ENCODE measurements around the gene PLEKHB2.
"Not testable (repeated sequence)": the region's sequence is repeated elsewhere in the genome, so short reads cannot be mapped to it uniquely, and the experiment has no call there.

The PLEKHB2 gene

GRCh38 chr2:131154071-131154531 lies 49.0 kb downstream of the PLEKHB2 start:
- no peak overlapping the region for H3K9ac ChIP-seq (ENCODE audit: low read length)
- no peak overlapping the region for H3K4me3 ChIP-seq (ENCODE audit: low read length)
- H3K27me3 ChIP-seq (ENCODE audit: control insufficient read depth, insufficient read depth, low read length), result no peaks in the 10 kb centered on the region
- no peaks in the 10 kb centered on the region for H3K36me3 ChIP-seq (ENCODE audit: control insufficient read depth, insufficient read depth, low read length)
- no peak overlapping the region for H3K27ac ChIP-seq (ENCODE audit: low read depth, low read length)
- no peaks in the 10 kb centered on the region for H3K4me1 ChIP-seq (ENCODE audit: control insufficient read depth, insufficient read depth, low read length)

GRCh38 chr2:131154647-131155046 lies 49.5 kb downstream of the PLEKHB2 start:
- no peak overlapping the region for H3K9ac ChIP-seq (ENCODE audit: low read length)
- H3K27me3 ChIP-seq (ENCODE audit: control insufficient read depth, insufficient read depth, low read length), result no peaks in the 10 kb centered on the region
- H3K4me3 ChIP-seq (ENCODE audit: low read length), result no peak overlapping the region
- H3K4me1 ChIP-seq (ENCODE audit: control insufficient read depth, insufficient read depth, low read length), result no peaks in the 10 kb centered on the region
- no peak overlapping the region for H3K27ac ChIP-seq (ENCODE audit: low read depth, low read length)
- H3K36me3 ChIP-seq (ENCODE audit: control insufficient read depth, insufficient read depth, low read length), result no peaks in the 10 kb centered on the region

- no peaks in the 10 kb centered on the region for H3K4me1 ChIP-seq (ENCODE audit: control insufficient read depth, insufficient read depth, low read length)
- H3K9ac ChIP-seq (ENCODE audit: low read length), result no peak overlapping the region
- H3K36me3 ChIP-seq (ENCODE audit: control insufficient read depth, insufficient read depth, low read length), result no peaks in the 10 kb centered on the region
- H3K27me3 ChIP-seq (ENCODE audit: control insufficient read depth, insufficient read depth, low read length), result no peaks in the 10 kb centered on the region
- H3K4me3 ChIP-seq (ENCODE audit: low read length), result no peak overlapping the region
- no peak overlapping the region for H3K27ac ChIP-seq (ENCODE audit: low read depth, low read length)
Measured at GRCh38 chr2:131155208-131155855, 50.2 kb downstream of the PLEKHB2 start.

GRCh38 chr2:131156452-131157149 lies 51.5 kb downstream of the PLEKHB2 start:
- Histone ChIP-seq H3K27me3 (ENCODE audit: control insufficient read depth, insufficient read depth, low read length) (no peaks in the 10 kb centered on the region), H3K27ac (ENCODE audit: low read depth, low read length) (no peak overlapping the region), H3K4me1 (ENCODE audit: control insufficient read depth, insufficient read depth, low read length) (no peaks in the 10 kb centered on the region), H3K9ac (ENCODE audit: low read length) (no peak overlapping the region), H3K36me3 (ENCODE audit: control insufficient read depth, insufficient read depth, low read length) (no peaks in the 10 kb centered on the region), H3K4me3 (ENCODE audit: low read length) (no peak overlapping the region)

- not testable (repeated sequence) for H3K27me3 ChIP-seq (ENCODE audit: control insufficient read depth, insufficient read depth, low read length); H3K36me3 ChIP-seq (ENCODE audit: control insufficient read depth, insufficient read depth, low read length); H3K9ac ChIP-seq (ENCODE audit: low read length); H3K27ac ChIP-seq (ENCODE audit: low read depth, low read length); H3K4me1 ChIP-seq (ENCODE audit: control insufficient read depth, insufficient read depth, low read length); H3K4me3 ChIP-seq (ENCODE audit: low read length)
Measured at GRCh38 chr2:131165562-131165961, 60.4 kb downstream of the PLEKHB2 start.

GRCh38 chr2:131168538-131168937 lies 63.4 kb downstream of the PLEKHB2 start:
- H3K36me3 ChIP-seq (ENCODE audit: control insufficient read depth, insufficient read depth, low read length), result no peaks in the 10 kb centered on the region
- no peak overlapping the region for H3K27ac ChIP-seq (ENCODE audit: low read depth, low read length)
- no peak overlapping the region for H3K9ac ChIP-seq (ENCODE audit: low read length)
- no peaks in the 10 kb centered on the region for H3K27me3 ChIP-seq (ENCODE audit: control insufficient read depth, insufficient read depth, low read length)
- no peak overlapping the region for H3K4me3 ChIP-seq (ENCODE audit: low read length)
- H3K4me1 ChIP-seq (ENCODE audit: control insufficient read depth, insufficient read depth, low read length), result no peaks in the 10 kb centered on the region

GRCh38 chr2:131178050-131178449 lies 72.9 kb downstream of the PLEKHB2 start:
- H3K36me3 ChIP-seq (ENCODE audit: control insufficient read depth, insufficient read depth, low read length); H3K4me3 ChIP-seq (ENCODE audit: low read length); H3K27me3 ChIP-seq (ENCODE audit: control insufficient read depth, insufficient read depth, low read length); H3K4me1 ChIP-seq (ENCODE audit: control insufficient read depth, insufficient read depth, low read length); H3K9ac ChIP-seq (ENCODE audit: low read length); H3K27ac ChIP-seq (ENCODE audit: low read depth, low read length): not testable (repeated sequence)

GRCh38 chr2:131178721-131179418 lies 73.7 kb downstream of the PLEKHB2 start:
- not testable (repeated sequence) for H3K9ac ChIP-seq (ENCODE audit: low read length); H3K4me1 ChIP-seq (ENCODE audit: control insufficient read depth, insufficient read depth, low read length); H3K36me3 ChIP-seq (ENCODE audit: control insufficient read depth, insufficient read depth, low read length); H3K27ac ChIP-seq (ENCODE audit: low read depth, low read length); H3K4me3 ChIP-seq (ENCODE audit: low read length); H3K27me3 ChIP-seq (ENCODE audit: control insufficient read depth, insufficient read depth, low read length)

GRCh38 chr2:131181451-131181850 lies 76.3 kb downstream of the PLEKHB2 start:
- H3K36me3 ChIP-seq (ENCODE audit: control insufficient read depth, insufficient read depth, low read length); H3K27ac ChIP-seq (ENCODE audit: low read depth, low read length); H3K4me3 ChIP-seq (ENCODE audit: low read length); H3K27me3 ChIP-seq (ENCODE audit: control insufficient read depth, insufficient read depth, low read length); H3K9ac ChIP-seq (ENCODE audit: low read length); H3K4me1 ChIP-seq (ENCODE audit: control insufficient read depth, insufficient read depth, low read length): not testable (repeated sequence)

- H3K27ac ChIP-seq (ENCODE audit: low read depth, low read length); H3K9ac ChIP-seq (ENCODE audit: low read length); H3K27me3 ChIP-seq (ENCODE audit: control insufficient read depth, insufficient read depth, low read length); H3K4me3 ChIP-seq (ENCODE audit: low read length); H3K4me1 ChIP-seq (ENCODE audit: control insufficient read depth, insufficient read depth, low read length); H3K36me3 ChIP-seq (ENCODE audit: control insufficient read depth, insufficient read depth, low read length): not testable (repeated sequence)
Measured at GRCh38 chr2:131193421-131193820, 88.3 kb downstream of the PLEKHB2 start.

- H3K4me3 ChIP-seq (ENCODE audit: low read length); H3K4me1 ChIP-seq (ENCODE audit: control insufficient read depth, insufficient read depth, low read length); H3K9ac ChIP-seq (ENCODE audit: low read length); H3K36me3 ChIP-seq (ENCODE audit: control insufficient read depth, insufficient read depth, low read length); H3K27ac ChIP-seq (ENCODE audit: low read depth, low read length); H3K27me3 ChIP-seq (ENCODE audit: control insufficient read depth, insufficient read depth, low read length): not testable (repeated sequence)
Measured at GRCh38 chr2:131196186-131196585, 91.0 kb downstream of the PLEKHB2 start.
